Osteocyte (in vitro differentiated cells): Measurements from ENCODE around the gene SLC13A3. TPM values are rescaled to one million over a fixed set of nuclear protein-coding genes. Genes with fewer than 3 reads are reported as not detected.

Experiments used
- DNase-seq: peaks from one replicate; pipeline ENCODE4 v3.0.0; 2021; ENCODE audit warnings: mixed read lengths; ENCODE audit not compliant: unreplicated experiment; ENCODE audit errors: extremely low spot score
- H3K27ac Mint-ChIP-seq: one replicate; pipeline ENCODE4 v1.8.0; 2021; ENCODE audit warnings: mild to moderate bottlenecking, mixed read lengths; ENCODE audit not compliant: unreplicated experiment
- H3K27me3 Mint-ChIP-seq: one replicate; pipeline ENCODE4 v1.8.0; 2021; ENCODE audit warnings: mixed read lengths; ENCODE audit not compliant: unreplicated experiment
- H3K36me3 Mint-ChIP-seq: one replicate; pipeline ENCODE4 v1.8.0; 2021; ENCODE audit warnings: mixed read lengths; ENCODE audit not compliant: unreplicated experiment
- H3K4me1 Mint-ChIP-seq: one replicate; pipeline ENCODE4 v1.8.0; 2021; ENCODE audit warnings: mixed read lengths; ENCODE audit not compliant: unreplicated experiment
- H3K4me3 Mint-ChIP-seq: one replicate; pipeline ENCODE4 v1.8.0; 2021; ENCODE audit warnings: mild to moderate bottlenecking, moderate library complexity, mixed read lengths; ENCODE audit not compliant: unreplicated experiment
- H3K9me3 Mint-ChIP-seq: one replicate; pipeline ENCODE4 v1.8.0; 2021; ENCODE audit warnings: mixed read lengths; ENCODE audit not compliant: unreplicated experiment
- total RNA-seq: library from RNA; stranded (reverse); gene quantifications from 2 replicates; pipeline ENCODE4 v1.2.1, GENCODE V29; 2021
- TF ChIP-seq, protein P1 (sequence below): fragments of 200-600 bp; sonication (generic); IDR thresholded peaks from 2 replicates; pipeline ENCODE4 v1.5.0; 2021; ENCODE audit warnings: antibody characterized with exemption, mild to moderate bottlenecking, moderate library complexity

SLC13A3 gene
- total RNA-seq, 1 donor from 2014 or later = 1.8 TPM

DNA sequence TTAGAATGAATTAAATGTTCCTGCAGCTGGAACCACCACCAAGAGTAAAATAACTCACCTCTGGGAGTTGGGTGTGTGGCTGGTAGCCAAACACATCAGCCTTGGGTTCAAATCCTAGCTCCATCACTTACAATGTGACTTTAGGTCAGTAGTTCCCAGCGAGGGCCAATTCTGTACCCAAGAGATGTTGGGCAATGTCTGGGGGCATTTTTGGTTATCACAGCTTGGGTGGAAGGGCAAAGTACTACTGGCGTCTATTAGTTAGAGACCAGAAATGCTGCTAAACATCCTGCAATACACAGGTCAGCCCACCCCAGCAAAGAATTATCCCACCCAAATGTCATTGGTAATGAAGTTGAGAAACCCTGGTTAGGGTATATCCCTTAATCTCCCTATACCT is 48.8 kb downstream of the SLC13A3 start:
- TF ChIP-seq, protein P1, sequence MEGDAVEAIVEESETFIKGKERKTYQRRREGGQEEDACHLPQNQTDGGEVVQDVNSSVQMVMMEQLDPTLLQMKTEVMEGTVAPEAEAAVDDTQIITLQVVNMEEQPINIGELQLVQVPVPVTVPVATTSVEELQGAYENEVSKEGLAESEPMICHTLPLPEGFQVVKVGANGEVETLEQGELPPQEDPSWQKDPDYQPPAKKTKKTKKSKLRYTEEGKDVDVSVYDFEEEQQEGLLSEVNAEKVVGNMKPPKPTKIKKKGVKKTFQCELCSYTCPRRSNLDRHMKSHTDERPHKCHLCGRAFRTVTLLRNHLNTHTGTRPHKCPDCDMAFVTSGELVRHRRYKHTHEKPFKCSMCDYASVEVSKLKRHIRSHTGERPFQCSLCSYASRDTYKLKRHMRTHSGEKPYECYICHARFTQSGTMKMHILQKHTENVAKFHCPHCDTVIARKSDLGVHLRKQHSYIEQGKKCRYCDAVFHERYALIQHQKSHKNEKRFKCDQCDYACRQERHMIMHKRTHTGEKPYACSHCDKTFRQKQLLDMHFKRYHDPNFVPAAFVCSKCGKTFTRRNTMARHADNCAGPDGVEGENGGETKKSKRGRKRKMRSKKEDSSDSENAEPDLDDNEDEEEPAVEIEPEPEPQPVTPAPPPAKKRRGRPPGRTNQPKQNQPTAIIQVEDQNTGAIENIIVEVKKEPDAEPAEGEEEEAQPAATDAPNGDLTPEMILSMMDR = no peak
- H3K4me1 Mint-ChIP-seq = no peaks in the 10 kb centered on the region
- H3K9me3 Mint-ChIP-seq = no peaks in the 10 kb centered on the region
- H3K4me3 Mint-ChIP-seq = no peak overlapping the region
- no peaks in the 10 kb centered on the region for H3K36me3 Mint-ChIP-seq
- H3K27me3 Mint-ChIP-seq = peaks cover 9% of the 10 kb centered on the region
- no peak for DNase-seq
- no peak overlapping the region for H3K27ac Mint-ChIP-seq

DNA sequence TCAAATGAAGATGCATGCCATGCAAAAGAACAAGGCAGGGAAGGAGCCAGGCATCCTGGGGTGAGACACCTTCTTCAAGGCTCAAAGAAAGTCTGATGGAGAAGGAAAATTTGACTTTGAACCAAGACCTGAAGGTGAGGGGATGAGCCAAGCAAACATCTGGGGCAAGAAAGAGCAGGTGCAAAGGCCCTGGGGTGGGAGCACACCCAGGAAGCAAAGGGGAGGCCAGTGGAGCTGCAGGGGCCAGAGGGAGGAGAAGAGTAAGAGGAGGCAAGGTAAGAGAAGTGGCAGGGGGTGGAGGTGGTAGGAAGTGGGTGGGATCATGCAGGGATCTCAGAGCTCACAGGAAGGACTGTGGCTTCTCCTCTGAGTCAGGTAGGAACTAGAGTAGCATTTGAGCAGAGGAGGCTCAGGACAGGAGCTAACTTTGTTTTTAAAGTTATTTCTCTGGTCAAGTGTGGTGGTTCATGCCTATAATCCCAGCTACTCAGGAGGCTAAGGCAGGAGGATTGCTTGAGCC is 49.6 kb downstream of the SLC13A3 start:
- H3K4me1 Mint-ChIP-seq = no peaks in the 10 kb centered on the region
- TF ChIP-seq, protein P1 = no peak
- no peaks in the 10 kb centered on the region for H3K36me3 Mint-ChIP-seq
- H3K9me3 Mint-ChIP-seq = no peaks in the 10 kb centered on the region
- H3K27ac Mint-ChIP-seq = no peak overlapping the region
- peaks cover 9% of the 10 kb centered on the region for H3K27me3 Mint-ChIP-seq
- no peak overlapping the region for H3K4me3 Mint-ChIP-seq
- no peak for DNase-seq

DNA sequence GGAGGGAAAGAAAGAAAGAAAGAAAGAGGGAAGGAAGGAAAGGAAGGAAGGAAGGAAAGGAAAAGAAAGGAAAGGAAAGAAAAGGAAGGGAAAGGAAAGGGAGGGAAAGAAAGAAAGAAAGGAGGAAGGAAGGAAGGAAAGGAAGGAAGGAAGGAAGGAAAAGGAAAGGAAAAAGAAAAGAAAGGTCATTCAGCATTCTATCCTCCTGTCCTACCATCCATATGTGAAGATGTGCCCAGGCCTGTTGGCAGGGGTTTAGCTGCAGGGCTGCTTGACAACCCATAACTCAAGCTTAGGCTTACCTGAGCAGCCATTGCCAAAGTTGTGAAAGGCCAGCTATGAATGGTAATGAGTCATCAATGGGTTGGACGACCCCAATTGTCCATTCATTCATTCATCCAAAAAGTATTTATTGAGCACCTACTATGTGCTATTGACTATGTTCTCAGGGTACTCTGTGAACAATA is 50.9 kb downstream of the SLC13A3 start:
- TF ChIP-seq, protein P1 = no peak
- Mint-ChIP-seq H3K9me3 (no peaks in the 10 kb centered on the region), H3K27ac (no peak overlapping the region), H3K4me1 (no peaks in the 10 kb centered on the region), H3K4me3 (no peak overlapping the region), H3K27me3 (peaks cover 19% of the 10 kb centered on the region), H3K36me3 (no peaks in the 10 kb centered on the region)
- DNase-seq = no peak

DNA sequence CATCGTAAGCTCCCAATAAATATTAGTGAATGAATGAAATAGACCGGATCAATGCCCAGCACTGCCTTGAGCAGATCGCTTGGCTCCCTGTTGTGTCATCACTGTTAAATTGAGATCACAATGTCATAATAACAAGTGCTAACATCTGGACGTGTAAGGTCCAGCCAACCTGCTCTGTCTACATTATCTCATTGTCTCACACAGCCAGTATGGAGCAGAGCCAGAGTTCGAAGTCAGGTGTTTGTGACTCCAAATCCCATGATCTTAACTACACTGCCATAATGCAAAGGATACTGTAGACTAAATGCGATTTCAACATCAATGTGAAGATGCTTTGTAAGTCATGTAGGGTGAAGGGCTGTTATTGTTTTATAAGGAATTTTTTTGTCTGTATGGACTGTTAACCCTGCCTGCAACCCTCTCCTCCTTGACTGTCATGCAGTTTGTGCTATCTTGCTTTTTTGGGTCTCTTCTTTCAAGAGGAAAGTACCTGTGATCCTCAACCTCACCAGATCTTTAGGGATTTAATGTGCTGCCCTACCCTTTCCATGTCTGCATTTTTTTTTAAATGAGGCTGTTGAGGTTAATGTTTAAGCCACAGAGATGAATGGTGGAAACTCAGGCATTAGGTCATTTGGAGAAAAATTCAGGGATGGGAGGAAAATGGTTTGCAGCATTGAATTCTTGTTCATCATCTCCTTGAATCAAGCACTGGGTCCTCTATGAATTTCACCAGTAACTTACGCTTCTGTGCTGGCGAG is 51.9 kb downstream of the SLC13A3 start:
- TF ChIP-seq, protein P1 = no peak
- no peaks in the 10 kb centered on the region for H3K9me3 Mint-ChIP-seq
- no peak overlapping the region for H3K4me3 Mint-ChIP-seq
- no peaks in the 10 kb centered on the region for H3K4me1 Mint-ChIP-seq
- no peak for DNase-seq
- H3K27me3 Mint-ChIP-seq = peaks cover 24% of the 10 kb centered on the region
- no peaks in the 10 kb centered on the region for H3K36me3 Mint-ChIP-seq
- H3K27ac Mint-ChIP-seq = no peak overlapping the region

DNA sequence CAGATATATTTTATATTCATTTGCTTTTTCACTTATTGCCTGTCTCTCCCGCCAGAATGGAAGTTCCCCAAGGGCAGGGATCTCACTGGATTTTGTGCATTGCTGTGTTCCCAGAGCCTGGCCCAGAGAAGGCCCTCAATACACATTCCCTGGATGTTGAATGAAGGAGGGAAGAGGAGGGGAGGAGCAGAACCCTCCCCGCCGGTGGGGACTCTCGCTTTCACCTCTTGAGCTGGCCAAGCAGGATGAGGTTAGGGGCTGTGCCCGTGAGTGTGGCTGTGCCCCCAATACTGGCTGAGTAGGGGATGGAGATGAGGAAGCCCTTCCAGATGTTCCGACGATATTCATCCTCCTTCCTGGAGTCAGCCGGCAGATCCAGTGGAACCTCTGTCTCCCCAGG is 55.3 kb downstream of the SLC13A3 start:
- TF ChIP-seq, protein P1 = no peak
- Mint-ChIP-seq H3K4me1 (no peaks in the 10 kb centered on the region), H3K4me3 (no peak overlapping the region), H3K36me3 (no peaks in the 10 kb centered on the region), H3K9me3 (peaks cover 4% of the 10 kb centered on the region), H3K27ac (no peak overlapping the region), H3K27me3 (peaks cover 26% of the 10 kb centered on the region)
- DNase-seq = no peak
